T-helper 1 cell treated with Interleukin-12 subunit alpha and Interleukin-12 subunit beta and Interleukin-4 antibody, amounts not matched to agents 30 ng/mL and 1 ng/mL, for 36 hours (primary cell): ENCODE results near the gene WLS. TPM values are rescaled to one million over a fixed set of nuclear protein-coding genes. Genes with fewer than 3 reads are reported as not detected.

Experiments used
- intact Hi-C: fragments of 100-400 bp; cut with micrococcal nuclease; formaldehyde crosslinking; loops from one replicate; pipeline ENCODE4 v1.15.1; 2024
- total RNA-seq: library from RNA; stranded (reverse); gene quantifications from 2 replicates; pipeline ENCODE4 v1.2.3, GENCODE V29; 2022

WLS gene
- total RNA-seq, 1 donor from 2014 or later: not detected

GRCh38 chr1:68228851-68229250, 3.5 kb downstream of the WLS start:
- intact Hi-C loops: no loop called here

DNA sequence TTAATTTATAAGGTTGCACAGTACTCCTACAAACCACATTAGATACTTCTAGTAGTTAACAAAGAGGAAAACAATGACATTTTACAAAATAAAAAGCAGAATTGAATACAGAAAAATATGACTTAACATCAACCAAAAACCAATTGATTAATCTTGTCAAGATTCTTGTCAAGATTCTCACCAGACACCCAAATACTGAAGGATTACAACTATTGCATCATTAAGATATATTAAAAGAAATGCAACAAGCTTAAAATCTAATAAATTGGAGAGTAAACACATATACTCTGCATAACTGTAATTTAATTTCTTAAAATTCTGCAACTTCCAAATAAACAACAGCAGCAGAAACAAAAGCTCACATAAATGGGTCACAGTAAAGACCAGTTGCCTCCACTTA, 4.7 kb downstream of the WLS start:
- intact Hi-C loops: no loop called here

- intact Hi-C loops: no loop called here
These were observed 6.5 kb downstream of the WLS start for GRCh38 chr1:68225781-68226180.

GRCh38 chr1:68223687-68224086, 8.6 kb downstream of the WLS start:
- intact Hi-C loops: no loop called here

DNA sequence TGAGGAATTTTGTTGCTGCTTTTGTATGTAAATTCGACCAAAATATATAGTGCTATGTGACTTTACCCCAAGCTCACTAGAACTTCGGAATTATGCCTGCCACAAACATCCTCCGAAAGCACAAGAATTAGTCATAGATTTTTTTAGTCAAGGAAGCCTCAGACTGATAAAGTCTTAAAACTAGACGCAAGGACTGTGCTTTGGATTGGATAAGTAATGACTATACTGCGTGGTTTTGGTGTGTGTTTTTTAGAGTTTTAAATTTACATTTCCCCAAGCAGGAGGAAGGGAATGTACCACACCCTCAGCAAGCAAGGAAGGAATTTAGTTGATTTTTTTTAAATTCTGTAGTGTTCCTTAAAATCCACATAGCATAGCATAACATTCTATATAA, 10.3 kb downstream of the WLS start:
- intact Hi-C loops: no loop called here

DNA sequence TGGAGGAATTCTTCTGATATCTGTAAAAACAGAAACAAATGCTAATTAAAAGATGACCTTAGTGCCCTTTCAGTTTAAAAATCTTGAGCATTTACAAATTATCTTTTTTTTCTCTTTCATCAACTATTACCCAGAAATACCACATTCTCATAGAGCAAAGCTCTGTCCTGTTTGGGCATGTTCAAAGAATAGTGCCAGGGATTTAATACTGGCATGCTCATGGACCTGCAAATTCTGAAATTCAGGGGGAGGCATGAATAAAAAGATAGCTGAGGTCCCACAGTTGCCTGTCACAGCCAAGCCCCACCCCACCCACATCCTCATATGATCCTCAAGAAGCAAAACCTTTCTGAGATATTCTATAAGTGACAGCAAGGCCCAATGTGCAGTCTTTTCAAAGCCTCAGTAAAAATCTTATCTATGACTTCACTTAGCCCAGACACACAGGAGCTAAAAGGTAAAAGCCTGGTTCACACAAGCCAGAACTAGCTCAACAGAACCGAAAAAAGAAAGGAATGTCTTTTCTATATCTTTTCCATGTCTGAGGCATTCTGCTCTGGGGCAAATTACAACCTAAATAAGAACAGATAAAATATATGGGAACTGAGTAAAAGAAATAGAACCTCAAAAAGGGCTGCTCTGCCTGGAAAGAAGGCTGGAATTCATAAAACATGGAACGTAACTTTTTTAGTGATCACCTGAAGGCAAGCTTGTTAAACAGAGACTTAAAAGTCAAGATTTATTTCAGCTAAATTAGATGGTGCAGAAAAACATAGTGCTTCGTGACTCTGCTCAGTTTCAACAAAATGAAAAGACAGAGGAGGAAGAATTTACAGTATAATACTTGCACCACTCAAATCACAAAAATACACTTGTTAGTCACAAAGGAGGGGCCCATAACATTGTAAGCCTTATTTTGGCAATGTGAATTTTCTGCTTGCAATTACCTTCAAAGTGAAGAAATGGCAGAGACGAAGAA, 11.0 kb downstream of the WLS start:
- intact Hi-C loops: no loop called here

GRCh38 chr1:68220420-68220819, 11.9 kb downstream of the WLS start:
- intact Hi-C loops: no loop called here

GRCh38 chr1:68218490-68218889, 13.8 kb downstream of the WLS start:
- intact Hi-C loops: no loop called here

DNA sequence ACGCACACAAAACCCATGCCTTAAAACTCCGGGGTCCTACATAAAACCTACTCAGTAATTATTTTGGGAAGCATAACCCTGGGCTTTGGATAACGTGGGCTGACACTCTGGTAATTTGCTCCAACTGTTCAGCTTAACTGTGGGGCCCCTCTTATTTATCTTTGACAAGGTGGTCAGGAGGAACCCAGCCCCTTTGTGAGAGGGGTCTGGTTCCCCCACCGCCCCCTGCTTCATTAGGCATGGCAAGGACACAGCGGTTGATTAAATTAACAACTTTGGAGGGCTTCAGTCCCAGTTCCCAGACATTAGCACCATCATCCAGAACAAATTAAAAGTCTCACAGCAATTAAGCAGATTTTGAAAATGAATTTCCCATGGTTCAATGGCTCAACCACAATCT, 14.7 kb downstream of the WLS start:
- intact Hi-C loops: no loop called here

GRCh38 chr1:68217060-68217554, 15.2 kb downstream of the WLS start:
- intact Hi-C loops: no loop called here

GRCh38 chr1:68216089-68216772, 16.1 kb downstream of the WLS start:
- intact Hi-C loops: no loop called here

GRCh38 chr1:68213843-68214242, 18.5 kb downstream of the WLS start:
- intact Hi-C loops: no loop called here

- intact Hi-C loops: no loop called here
These were observed 20.5 kb downstream of the WLS start for GRCh38 chr1:68211761-68212380.

DNA sequence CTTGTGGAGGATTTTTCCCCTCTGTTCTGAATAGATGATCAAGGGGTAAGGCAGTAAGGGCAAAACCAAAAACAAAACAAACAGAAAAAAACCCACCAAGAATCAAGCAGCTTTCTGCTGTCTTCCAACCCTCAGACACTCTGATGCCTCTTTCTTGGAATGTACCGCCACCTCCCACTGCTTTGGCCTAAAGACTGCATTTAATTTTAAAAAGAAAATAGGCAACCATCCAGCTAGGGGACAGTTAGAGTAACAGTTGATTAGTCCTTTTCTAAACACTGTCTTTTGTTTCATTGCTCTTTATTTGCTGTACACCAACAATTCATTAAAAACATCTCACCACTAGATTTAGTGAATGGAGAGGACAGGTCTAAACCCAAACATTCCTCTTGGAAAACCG, 21.5 kb downstream of the WLS start:
- intact Hi-C loops: no loop called here

- intact Hi-C loops: no loop called here
These were observed 22.3 kb downstream of the WLS start for GRCh38 chr1:68210027-68210426.

DNA sequence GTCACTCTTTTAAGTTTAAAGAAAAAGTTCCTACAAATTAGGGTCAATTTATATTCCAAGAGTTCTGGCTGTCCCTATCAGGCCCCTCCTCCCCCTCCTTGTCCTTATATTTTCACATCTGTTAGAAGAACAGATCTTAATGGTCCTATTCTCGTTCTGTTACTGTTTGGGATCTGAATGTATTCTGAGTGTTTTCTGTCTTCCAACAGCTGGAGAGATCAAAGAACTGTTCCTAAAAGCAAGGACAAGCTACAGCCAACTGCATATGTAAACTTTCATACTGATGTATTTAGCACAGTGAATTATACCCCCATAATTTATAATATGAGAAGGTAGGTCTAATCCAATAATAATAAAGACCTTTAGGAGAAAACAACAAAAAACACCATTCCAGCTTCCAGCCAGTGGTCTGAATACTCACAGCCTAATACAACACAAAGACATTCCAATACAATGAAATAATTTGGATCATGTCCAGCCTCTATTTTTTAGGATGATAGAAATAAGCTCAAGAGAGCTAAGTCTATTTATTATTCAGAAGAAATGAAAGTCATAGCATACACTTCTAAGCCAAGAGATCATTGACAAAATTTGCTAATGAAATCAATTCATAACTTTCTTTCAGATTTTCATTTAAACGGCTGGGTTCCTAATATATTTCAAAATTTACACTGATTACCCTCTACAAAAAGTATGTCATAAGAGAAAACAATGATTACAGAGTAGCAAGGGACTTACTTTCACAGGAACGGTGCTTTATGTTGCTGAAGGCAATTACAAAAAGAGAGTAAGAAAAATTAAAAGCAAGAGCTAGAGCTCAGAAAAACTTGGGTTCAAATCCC, 25.3 kb downstream of the WLS start:
- intact Hi-C loops: no loop called here

DNA sequence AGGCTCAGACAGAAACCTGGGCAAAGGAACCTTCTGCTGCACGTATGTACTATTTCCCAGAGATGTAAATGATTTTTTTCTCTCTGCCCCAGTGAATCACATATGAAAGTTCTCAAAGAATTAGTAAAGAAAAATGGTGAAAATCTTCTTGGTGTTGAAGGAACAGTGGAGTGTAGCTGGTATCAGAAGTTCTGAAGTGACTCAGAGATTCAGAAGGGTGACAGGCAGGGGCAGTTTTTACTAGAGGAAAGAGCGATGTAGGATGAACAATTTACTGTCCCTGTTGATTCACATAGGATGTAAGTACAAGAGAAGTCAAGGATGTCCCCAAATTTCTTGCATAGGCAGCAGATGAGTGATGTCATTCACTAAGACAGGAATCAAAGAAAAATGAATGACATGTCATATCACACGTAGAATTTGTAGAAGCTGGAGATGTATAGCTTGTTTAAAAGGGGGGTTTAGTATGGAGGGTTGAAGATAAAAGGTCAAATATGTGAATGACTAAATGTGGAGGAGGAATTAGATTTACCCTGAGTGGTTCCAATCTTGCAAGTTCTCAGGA, 26.4 kb downstream of the WLS start:
- intact Hi-C loops: no loop called here

DNA sequence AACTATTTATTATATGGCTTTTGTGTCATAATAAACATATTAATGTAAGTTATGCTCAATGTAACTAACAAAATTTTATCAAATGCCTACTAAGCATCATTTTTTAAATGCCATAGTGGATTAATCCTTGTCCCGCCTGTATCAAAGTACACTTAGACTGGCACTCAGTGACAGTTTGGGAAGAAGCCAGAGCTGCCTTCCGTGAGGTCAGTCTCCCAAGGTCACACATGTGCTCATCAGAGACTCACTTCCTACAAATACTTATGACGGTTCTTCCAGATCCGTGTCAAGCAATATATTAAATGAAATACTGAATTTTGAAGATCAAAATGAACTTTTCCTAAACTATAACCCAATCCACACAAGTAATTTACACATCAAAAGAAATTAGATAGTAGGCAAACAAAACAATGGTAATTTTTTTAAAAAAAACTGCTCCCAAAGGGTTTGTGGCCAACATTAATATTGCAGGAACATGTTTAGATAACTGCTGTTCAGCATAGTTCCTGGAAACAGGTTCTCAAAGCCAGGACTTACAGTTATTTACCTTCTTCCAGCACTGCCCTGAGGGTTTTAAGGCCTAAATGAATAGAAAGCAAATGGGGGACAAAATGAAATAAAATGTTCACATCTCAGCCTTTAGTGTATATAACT, 27.2 kb downstream of the WLS start:
- intact Hi-C loops: no loop called here

GRCh38 chr1:68202239-68202832, 30.0 kb downstream of the WLS start:
- intact Hi-C loops: no loop called here
